ENCODE measurements around the gene SSTR5. TPM values are rescaled to one million over a fixed set of nuclear protein-coding genes. Genes with fewer than 3 reads are reported as not detected.

Gene SSTR5
- polyA plus RNA-seq, 1 donor from 2014 or later, result not detected

GRCh38 chr16:1047123-1047522, 25.4 kb upstream of the SSTR5 start:
- peaks cover 3% of the 10 kb centered on the region for H3K36me3 Mint-ChIP-seq
- no peaks in the 10 kb centered on the region for H3K4me1 Mint-ChIP-seq
- no peak overlapping the region for H3K4me3 Mint-ChIP-seq
- no peak overlapping the region for H3K27ac Mint-ChIP-seq
- H3K27me3 Mint-ChIP-seq, result peaks cover 8% of the 10 kb centered on the region
- peaks cover 0 to 3% (median 2%) of the 10 kb centered on the region in 3 donors for H3K9me3 Mint-ChIP-seq

- Mint-ChIP-seq H3K36me3 (no peaks in the 10 kb centered on the region), H3K4me1 (no peaks in the 10 kb centered on the region), H3K27me3 (peaks cover 5% of the 10 kb centered on the region), H3K9me3 (no peaks in the 10 kb centered on the region), H3K27ac (no peak overlapping the region), H3K4me3 (no peak overlapping the region)
Observed at GRCh38 chr16:1047801-1048200, 24.7 kb upstream of the SSTR5 start.

GRCh38 chr16:1048442-1049112, 24.0 kb upstream of the SSTR5 start:
- Mint-ChIP-seq H3K9me3 (no peaks in the 10 kb centered on the region), H3K4me1 (no peaks in the 10 kb centered on the region), H3K27me3 (peaks cover 5% of the 10 kb centered on the region), H3K36me3 (no peaks in the 10 kb centered on the region), H3K27ac (no peak overlapping the region), H3K4me3 (no peak overlapping the region)

- peaks cover 5% of the 10 kb centered on the region for H3K27me3 Mint-ChIP-seq
Observed at GRCh38 chr16:1049113-1049975, 23.2 kb upstream of the SSTR5 start.

GRCh38 chr16:1049976-1050247, 22.6 kb upstream of the SSTR5 start:
- Mint-ChIP-seq H3K4me3 (no peak overlapping the region), H3K27ac (no peak overlapping the region), H3K27me3 (peaks cover 5% of the 10 kb centered on the region), H3K9me3 (no peaks in the 10 kb centered on the region), H3K4me1 (no peaks in the 10 kb centered on the region), H3K36me3 (no peaks in the 10 kb centered on the region)

More at GRCh38 chr16:1049113-1049975, 23.2 kb upstream of the SSTR5 start:
- no peaks in the 10 kb centered on the region for H3K36me3 Mint-ChIP-seq
- no peak overlapping the region for H3K4me3 Mint-ChIP-seq
- no peak overlapping the region for H3K27ac Mint-ChIP-seq
- no peaks in the 10 kb centered on the region for H3K9me3 Mint-ChIP-seq
- no peaks in the 10 kb centered on the region for H3K4me1 Mint-ChIP-seq

- no peaks in the 10 kb centered on the region for H3K9me3 Mint-ChIP-seq
- no peak overlapping the region for H3K27ac Mint-ChIP-seq
- H3K36me3 Mint-ChIP-seq, result no peaks in the 10 kb centered on the region
- no peak overlapping the region for H3K4me3 Mint-ChIP-seq
- H3K27me3 Mint-ChIP-seq, result peaks cover 6% of the 10 kb centered on the region
- no peaks in the 10 kb centered on the region for H3K4me1 Mint-ChIP-seq
Observed at GRCh38 chr16:1050516-1050915, 22.0 kb upstream of the SSTR5 start.

GRCh38 chr16:1050921-1051320, 21.6 kb upstream of the SSTR5 start:
- no peaks in the 10 kb centered on the region for H3K9me3 Mint-ChIP-seq
- no peaks in the 10 kb centered on the region for H3K36me3 Mint-ChIP-seq
- no peak overlapping the region for H3K27ac Mint-ChIP-seq

GRCh38 chr16:1051446-1051845, 21.1 kb upstream of the SSTR5 start:
- H3K9me3 Mint-ChIP-seq, result peaks cover 0 to 2% (median 0%) of the 10 kb centered on the region in 3 donors
- peaks cover 7% of the 10 kb centered on the region for H3K27me3 Mint-ChIP-seq
- no peak overlapping the region for H3K4me3 Mint-ChIP-seq
- no peaks in the 10 kb centered on the region for H3K36me3 Mint-ChIP-seq
- no peak overlapping the region for H3K27ac Mint-ChIP-seq
- H3K4me1 Mint-ChIP-seq, result no peaks in the 10 kb centered on the region

More at GRCh38 chr16:1050921-1051320, 21.6 kb upstream of the SSTR5 start:
- no peak overlapping the region for H3K4me3 Mint-ChIP-seq
- H3K4me1 Mint-ChIP-seq, result no peaks in the 10 kb centered on the region
- peaks cover 7% of the 10 kb centered on the region for H3K27me3 Mint-ChIP-seq

- Mint-ChIP-seq H3K4me1 (no peaks in the 10 kb centered on the region), H3K9me3 (peaks cover 0 to 2% (median 0%) of the 10 kb centered on the region in 3 donors), H3K27ac (no peak overlapping the region), H3K36me3 (no peaks in the 10 kb centered on the region), H3K27me3 (peaks cover 7% of the 10 kb centered on the region), H3K4me3 (no peak overlapping the region)
Observed at GRCh38 chr16:1052721-1053120, 19.8 kb upstream of the SSTR5 start.

- Mint-ChIP-seq H3K4me1 (no peaks in the 10 kb centered on the region), H3K36me3 (no peaks in the 10 kb centered on the region), H3K27ac (no peak overlapping the region), H3K9me3 (peaks cover 0 to 2% (median 0%) of the 10 kb centered on the region in 3 donors), H3K4me3 (no peak overlapping the region), H3K27me3 (peaks cover 7% of the 10 kb centered on the region)
Observed at GRCh38 chr16:1053121-1053521, 19.4 kb upstream of the SSTR5 start.

GRCh38 chr16:1053700-1054368, 18.7 kb upstream of the SSTR5 start:
- peaks cover 7% of the 10 kb centered on the region for H3K27me3 Mint-ChIP-seq
- no peaks in the 10 kb centered on the region for H3K36me3 Mint-ChIP-seq
- H3K4me3 Mint-ChIP-seq, result no peak overlapping the region
- no peaks in the 10 kb centered on the region for H3K4me1 Mint-ChIP-seq
- H3K9me3 Mint-ChIP-seq, result peaks cover 0 to 2% (median 0%) of the 10 kb centered on the region in 3 donors
- H3K27ac Mint-ChIP-seq, result no peak overlapping the region

GRCh38 chr16:1054660-1055556, 17.6 kb upstream of the SSTR5 start:
- peaks cover 2 to 7% (median 5%) of the 10 kb centered on the region in 3 donors for H3K9me3 Mint-ChIP-seq
- no peak overlapping the region for H3K4me3 Mint-ChIP-seq
- no peaks in the 10 kb centered on the region for H3K36me3 Mint-ChIP-seq
- H3K27me3 Mint-ChIP-seq, result peaks cover 7% of the 10 kb centered on the region
- no peaks in the 10 kb centered on the region for H3K4me1 Mint-ChIP-seq
- no peak overlapping the region for H3K27ac Mint-ChIP-seq

GRCh38 chr16:1055557-1055924, 17.0 kb upstream of the SSTR5 start:
- peaks cover 2 to 7% (median 5%) of the 10 kb centered on the region in 3 donors for H3K9me3 Mint-ChIP-seq
- no peaks in the 10 kb centered on the region for H3K4me1 Mint-ChIP-seq
- H3K36me3 Mint-ChIP-seq, result no peaks in the 10 kb centered on the region
- H3K27me3 Mint-ChIP-seq, result peaks cover 7% of the 10 kb centered on the region
- H3K27ac Mint-ChIP-seq, result no peak overlapping the region
- H3K4me3 Mint-ChIP-seq, result no peak overlapping the region

GRCh38 chr16:1056196-1056595, 16.4 kb upstream of the SSTR5 start:
- Mint-ChIP-seq H3K4me3 (no peak overlapping the region), H3K27ac (no peak overlapping the region), H3K36me3 (no peaks in the 10 kb centered on the region), H3K27me3 (peaks cover 4% of the 10 kb centered on the region), H3K9me3 (peaks cover 2 to 7% (median 5%) of the 10 kb centered on the region in 3 donors), H3K4me1 (no peaks in the 10 kb centered on the region)
